ENCODE data around the gene ADSS1.

DNA sequence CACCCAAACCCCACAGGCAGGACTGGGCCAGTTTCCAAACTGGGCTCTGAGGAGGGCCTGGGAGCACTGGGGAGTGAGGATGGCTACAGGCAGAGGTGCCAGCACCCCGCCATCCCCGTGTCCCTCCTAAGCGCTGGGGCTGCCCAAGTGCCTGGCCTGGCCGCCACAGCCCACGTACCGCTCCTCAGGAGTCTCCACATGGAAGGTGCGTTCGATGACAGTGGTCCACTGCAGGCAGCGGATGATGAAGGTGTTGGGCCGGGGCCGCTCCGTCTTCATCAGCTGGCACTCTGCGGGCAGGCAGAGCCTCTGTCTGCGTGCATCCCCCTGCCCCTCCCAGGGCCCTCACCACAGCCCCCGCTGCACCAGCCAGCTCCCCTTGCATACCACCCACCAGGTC lies 52.5 kb downstream of the ADSS1 start:
- TF ChIP-seq POLR2A (IDR thresholded peaks at IDR 0.05; ENCODE audit: low read depth, low read length) = no peak
- no peak for TF ChIP-seq POLR2AphosphoS5 (IDR thresholded peaks at IDR 0.05; ENCODE audit: low read depth, low read length)
- no peak for TF ChIP-seq PAX5 (IDR thresholded peaks at IDR 0.05; ENCODE audit: insufficient read depth, low read length, severe bottlenecking)
- no peak for TF ChIP-seq TAF1 (IDR thresholded peaks at IDR 0.05; ENCODE audit: low read depth, low read length)
